Mammary epithelial cell (primary cell): ENCODE measurements around the gene ALG10B.
A peak's percentile ranks its signal among the peaks of the same experiment; 100 is the strongest.

Experiments
- EZH2 ChIP-seq: IDR thresholded peaks from 2 replicates; pipeline ENCODE4 v1.6.1; 2012; ENCODE audit warnings: low read length, inconsistent platforms, borderline replicate concordance
- TF ChIP-seq, protein P1 (sequence below), 2 donors: IDR thresholded peaks in 1 of 2; conservative IDR thresholded peaks in 1 of 2; 2 replicates each; pipeline ENCODE4 v1.5.1; 2011 to 2012; ENCODE audit warnings: inconsistent platforms in 2 of 2, low read length in 2 of 2, mild to moderate bottlenecking in 2 of 2, control low read depth in 1 of 2, low read depth in 1 of 2; ENCODE audit not compliant: insufficient read depth in 1 of 2; ENCODE audit errors: extremely low read depth in 1 of 2

- TF ChIP-seq, protein P1, sequence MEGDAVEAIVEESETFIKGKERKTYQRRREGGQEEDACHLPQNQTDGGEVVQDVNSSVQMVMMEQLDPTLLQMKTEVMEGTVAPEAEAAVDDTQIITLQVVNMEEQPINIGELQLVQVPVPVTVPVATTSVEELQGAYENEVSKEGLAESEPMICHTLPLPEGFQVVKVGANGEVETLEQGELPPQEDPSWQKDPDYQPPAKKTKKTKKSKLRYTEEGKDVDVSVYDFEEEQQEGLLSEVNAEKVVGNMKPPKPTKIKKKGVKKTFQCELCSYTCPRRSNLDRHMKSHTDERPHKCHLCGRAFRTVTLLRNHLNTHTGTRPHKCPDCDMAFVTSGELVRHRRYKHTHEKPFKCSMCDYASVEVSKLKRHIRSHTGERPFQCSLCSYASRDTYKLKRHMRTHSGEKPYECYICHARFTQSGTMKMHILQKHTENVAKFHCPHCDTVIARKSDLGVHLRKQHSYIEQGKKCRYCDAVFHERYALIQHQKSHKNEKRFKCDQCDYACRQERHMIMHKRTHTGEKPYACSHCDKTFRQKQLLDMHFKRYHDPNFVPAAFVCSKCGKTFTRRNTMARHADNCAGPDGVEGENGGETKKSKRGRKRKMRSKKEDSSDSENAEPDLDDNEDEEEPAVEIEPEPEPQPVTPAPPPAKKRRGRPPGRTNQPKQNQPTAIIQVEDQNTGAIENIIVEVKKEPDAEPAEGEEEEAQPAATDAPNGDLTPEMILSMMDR (conservative IDR thresholded peaks at IDR 0.05 in 1 of 2, IDR thresholded peaks at IDR 0.05 in 1 of 2; ENCODE audit: extremely low read depth in 1 of 2, insufficient read depth in 1 of 2, low read depth in 1 of 2, low read length in 2 of 2) = peak; percentile 32 to 43
- no peak for TF ChIP-seq EZH2
Observed at GRCh38 chr12:38328306-38328895, 11.8 kb downstream of the ALG10B start.
